HCT116 (cell line): Measurements from ENCODE around the gene NCKAP5. TPM values are rescaled to one million over a fixed set of nuclear protein-coding genes. Genes with fewer than 3 reads are reported as not detected.

ENCODE experiments used
- ATAC-seq: fragments of 200-7000 bp; cut with Tn5 transposase; 2 replicates; pipeline ENCODE4 v1.9.1; 2020; ENCODE audit warnings: mild to moderate bottlenecking, moderate library complexity
- BruUV-seq: library from RNA; stranded (reverse); fragments of 400-500 nt; replicated peaks from 2 replicates; lab custom pipeline; 2021; lab: Mats Ljungman, UMichigan
- CTCF ChIA-PET: fragments of 300-600 bp; sonication (Branson Sonifier 250); formaldehyde crosslinking; loops from one replicate; lab custom pipeline; 2021; ENCODE audit warnings: antibody characterized with exemption; lab: Charles Lee
- POLR2A ChIA-PET: fragments of 300-600, 350-600 bp; sonication (Branson Sonifier 250); formaldehyde crosslinking; loops from one replicate; lab custom pipeline; 2021; ENCODE audit warnings: antibody characterized with exemption; lab: Charles Lee
- RAD21 ChIA-PET, 2 experiments: fragments of 300-600 bp; sonication (Branson Sonifier 250); formaldehyde crosslinking; loops; one replicate each; lab custom pipeline; 2023; ENCODE audit warnings: low total read pairs in 2 of 2; ENCODE audit not compliant: uncharacterized antibody in 2 of 2, unreplicated experiment in 2 of 2, low non-redundant PET in 1 of 2; lab: Charles Lee
- DNase-seq: peaks from one replicate; pipeline ENCODE4 v3.0.0-alpha.2; 2010; ENCODE audit warnings: low read depth, low spot score
- H2AFZ ChIP-seq: fragments of 200-600 bp; shearing (Covaris generic), sonication (generic); 2 replicates; pipeline ENCODE4 v1.6.1; 2017; ENCODE audit warnings: low read depth, mixed run types, mixed read lengths, antibody characterized with exemption, low read length; ENCODE audit not compliant: poor library complexity, severe bottlenecking
- H3K27ac ChIP-seq: 2 replicates; pipeline ENCODE4 v1.5.1; 2012; ENCODE audit warnings: low read depth, low read length
- H3K27me3 ChIP-seq: fragments of 200-600 bp; sonication (generic); 2 replicates; pipeline ENCODE4 v1.6.1; 2016; ENCODE audit warnings: mixed run types, low read length, mixed read lengths; ENCODE audit not compliant: insufficient read depth
- H3K36me3 ChIP-seq, 2 experiments: fragments of 200-500 bp in 1 of 2; fragments of 200-600 bp in 1 of 2; sonication (Bioruptor generic) in 1 of 2; sonication (generic) in 1 of 2; 2 replicates each; pipeline versions ENCODE4 v1.5.1 to v1.6.1; 2014 to 2016; ENCODE audit warnings: low read length in 2 of 2, inconsistent platforms in 1 of 2, mixed read lengths in 1 of 2, mixed run types in 1 of 2; ENCODE audit not compliant: insufficient read depth in 2 of 2, control insufficient read depth in 1 of 2
- H3K4me1 ChIP-seq, 2 experiments: fragments of 200-600 bp in 1 of 2; sonication (generic) in 1 of 2; 2 replicates each; pipeline versions ENCODE4 v1.5.1 to v1.6.1; 2012 to 2017; ENCODE audit warnings: low read length in 2 of 2, inconsistent platforms in 1 of 2, mild to moderate bottlenecking in 1 of 2, mixed read lengths in 1 of 2, mixed run types in 1 of 2, moderate library complexity in 1 of 2; ENCODE audit not compliant: insufficient read depth in 2 of 2, control insufficient read depth in 1 of 2
- H3K4me2 ChIP-seq: fragments of 200-600 bp; sonication (generic); 2 replicates; pipeline ENCODE4 v1.6.1; 2017; ENCODE audit warnings: mixed run types, low read length, mixed read lengths
- H3K4me3 ChIP-seq, 2 experiments: fragments of 200-600 bp in 1 of 2; sonication (generic) in 1 of 2; replicated peaks in 1 of 2; 2 replicates each; pipeline ENCODE4 v1.5.1; 2011 to 2016; ENCODE audit warnings: low read length in 2 of 2, control low read depth in 1 of 2, low read depth in 1 of 2, mild to moderate bottlenecking in 1 of 2, mixed read lengths in 1 of 2, mixed run types in 1 of 2
- H3K79me2 ChIP-seq: fragments of 200-600 bp; sonication (generic); 2 replicates; pipeline ENCODE4 v1.6.1; 2017; ENCODE audit warnings: mild to moderate bottlenecking, mixed run types, low read length, moderate library complexity, mixed read lengths; ENCODE audit not compliant: insufficient read depth
- H3K9ac ChIP-seq: fragments of 200-600 bp; sonication (generic); 2 replicates; pipeline ENCODE4 v1.6.1; 2016; ENCODE audit warnings: low read length, mixed read lengths
- H3K9me2 ChIP-seq: fragments of 200-600 bp; sonication (generic), shearing (Covaris generic); 2 replicates; pipeline ENCODE4 v1.6.1; 2017; ENCODE audit warnings: mixed run types, mild to moderate bottlenecking, moderate library complexity; ENCODE audit not compliant: insufficient read depth
- H3K9me3 ChIP-seq, 2 experiments: fragments of 200-500 bp in 1 of 2; fragments of 200-600 bp in 1 of 2; sonication (Bioruptor generic) in 1 of 2; sonication (generic) in 1 of 2; 2 replicates each; pipeline ENCODE4 v1.6.1; 2014 to 2017; ENCODE audit warnings: low read length in 2 of 2, mixed read lengths in 2 of 2, inconsistent platforms in 1 of 2, low read depth in 1 of 2, mild to moderate bottlenecking in 1 of 2, mixed run types in 1 of 2, moderate library complexity in 1 of 2; ENCODE audit not compliant: control insufficient read depth in 1 of 2, insufficient read depth in 1 of 2
- H4K20me1 ChIP-seq: fragments of 200-600 bp; sonication (generic), shearing (Covaris generic); 2 replicates; pipeline ENCODE4 v1.6.1; 2017; ENCODE audit warnings: mixed run types, mild to moderate bottlenecking, moderate library complexity; ENCODE audit not compliant: insufficient read depth
- ATF3 ChIP-seq: IDR thresholded peaks from 2 replicates; pipeline ENCODE4 v1.6.1; 2012
- CBX3 ChIP-seq: IDR thresholded peaks from 2 replicates; pipeline ENCODE4 v1.6.1; 2012; ENCODE audit warnings: low read depth
- CEBPB ChIP-seq: IDR thresholded peaks from 2 replicates; pipeline ENCODE4 v1.6.1; 2012; ENCODE audit warnings: low read depth
- CTCF ChIP-seq, 3 experiments: fragments of 200-600 bp in 1 of 3; sonication (generic) in 1 of 3; IDR thresholded peaks in 2 of 3; conservative IDR thresholded peaks in 1 of 3; 2 replicates each; pipeline ENCODE4 v1.5.1; 2012 to 2017; ENCODE audit warnings: low read depth in 2 of 3, low read length in 2 of 3, antibody characterized with exemption in 1 of 3, borderline replicate concordance in 1 of 3, control low read depth in 1 of 3, mild to moderate bottlenecking in 1 of 3, mixed read lengths in 1 of 3, mixed run types in 1 of 3, moderate library complexity in 1 of 3; ENCODE audit not compliant: insufficient read depth in 1 of 3
- EGR1 ChIP-seq: IDR thresholded peaks from 2 replicates; pipeline ENCODE4 v1.6.1; 2012; ENCODE audit warnings: low read depth
- EZH2phosphoT487 ChIP-seq: fragments of 200-600 bp; IDR thresholded peaks from 2 replicates; pipeline ENCODE4 v1.6.1; 2018; ENCODE audit warnings: antibody characterized with exemption, borderline replicate concordance
- FOSL1 ChIP-seq: IDR thresholded peaks from 2 replicates; pipeline ENCODE4 v1.6.1; 2012; ENCODE audit warnings: low read depth
- JUND ChIP-seq: IDR thresholded peaks from 2 replicates; pipeline ENCODE4 v1.6.1; 2012
- MAX ChIP-seq: IDR thresholded peaks from 2 replicates; pipeline ENCODE4 v1.6.1; 2012
- POLR2A ChIP-seq: IDR thresholded peaks from 2 replicates; pipeline ENCODE4 v1.7.0; 2011; ENCODE audit warnings: borderline replicate concordance; ENCODE audit not compliant: insufficient read depth, insufficient read length; ENCODE audit errors: extremely low read depth
- POLR2AphosphoS5 ChIP-seq: IDR thresholded peaks from 2 replicates; pipeline ENCODE4 v1.6.1; 2011; ENCODE audit warnings: mild to moderate bottlenecking, low read depth, low read length, moderate library complexity
- REST ChIP-seq: IDR thresholded peaks from 2 replicates; pipeline ENCODE4 v1.6.1; 2012; ENCODE audit warnings: low read depth
- SIN3A ChIP-seq: IDR thresholded peaks from 2 replicates; pipeline ENCODE4 v1.6.1; 2012; ENCODE audit warnings: low read depth
- SP1 ChIP-seq: IDR thresholded peaks from 2 replicates; pipeline ENCODE4 v1.6.1; 2012; ENCODE audit warnings: low read depth
- TCF7L2 ChIP-seq: IDR thresholded peaks from 2 replicates; pipeline ENCODE4 v1.7.0; 2011; ENCODE audit warnings: borderline replicate concordance, inconsistent platforms; ENCODE audit not compliant: insufficient read depth, insufficient read length; ENCODE audit errors: extremely low read depth
- ZFX ChIP-seq: fragments of 450-650 bp; IDR thresholded peaks from 2 replicates; pipeline ENCODE4 v1.6.1; 2017
- ZNF274 ChIP-seq: fragments of 200-500 bp; sonication (Bioruptor generic); IDR thresholded peaks from 2 replicates; pipeline ENCODE4 v1.6.1; 2014; ENCODE audit warnings: mild to moderate bottlenecking, low read depth, low read length, inconsistent platforms
- intact Hi-C: fragments of 100-400 bp; cut with micrococcal nuclease; formaldehyde crosslinking; loops from 2 replicates; pipeline ENCODE4 v1.10.0; 2022
- total RNA-seq: library from RNA; stranded (reverse); gene quantifications from one replicate; pipeline ENCODE4 v1.2.1, GENCODE V29; 2021; ENCODE audit not compliant: unreplicated experiment

The NCKAP5 gene
- total RNA-seq, 1 experiment from 2014 or later: 0.30 TPM

- Histone ChIP-seq H3K27me3 (no peaks in the 10 kb centered on the region), H3K9ac (no peak overlapping the region), H3K4me1 (no peaks in the 10 kb centered on the region), H2AFZ (no peak overlapping the region), H4K20me1 (no peaks in the 10 kb centered on the region), H3K36me3 (no peaks in the 10 kb centered on the region), H3K4me3 (no peak overlapping the region), H3K27ac (no peak overlapping the region), H3K9me3 (no peaks in the 10 kb centered on the region), H3K9me2 (no peaks in the 10 kb centered on the region), H3K4me2 (no peak overlapping the region), H3K79me2 (no peaks in the 10 kb centered on the region)
- ChIA-PET POLR2A (no interaction called here), RAD21 (no interaction called here), CTCF (no interaction called here)
- DNase-seq (no peak), ATAC-seq (no peak)
- TF ChIP-seq FOSL1: no peak
- no peak for TF ChIP-seq MAX
- no peak for TF ChIP-seq SP1
- TF ChIP-seq ATF3: no peak
- no peak for TF ChIP-seq EGR1
- TF ChIP-seq EZH2phosphoT487: no peak
- no peak for TF ChIP-seq TCF7L2
- no peak for TF ChIP-seq SIN3A
- TF ChIP-seq JUND: no peak
- TF ChIP-seq ZFX: no peak
- TF ChIP-seq REST: no peak
- TF ChIP-seq ZNF274: no peak
- no peak for TF ChIP-seq POLR2A
- no peak for TF ChIP-seq CEBPB
- TF ChIP-seq POLR2AphosphoS5: no peak
- no peak for TF ChIP-seq CTCF (IDR thresholded peaks at IDR 0.05 in 2 of 3, conservative IDR thresholded peaks at IDR 0.05 in 1 of 3; ENCODE audit: borderline replicate concordance in 1 of 3, insufficient read depth in 1 of 3, low read depth in 2 of 3, low read length in 2 of 3)
- TF ChIP-seq CBX3: no peak
- intact Hi-C loops: no loop called here
- no TSS peak for BruUV-seq
These were observed 583.5 kb downstream of the NCKAP5 start for GRCh38 chr2:132984731-132985130.
